Stimulated activated naive B cell treated with anti-CD40 and anti-IgM and Interleukin-4, amounts not matched to agents 10 μg/mL and 1 μg/mL and 100 μg/mL, for 72 hours (primary cell): ENCODE results near the gene PITPNB.

Source experiments
- ATAC-seq, 2 donors: fragments of 150-1000 bp; cut with Tn5 transposase; replicated peaks; 2 replicates each; pipeline ENCODE4 v1.10.0; 2021; ENCODE audit warnings: moderate library complexity in 1 of 2
- DNase-seq: peaks from one replicate; pipeline ENCODE4 v3.0.0; 2021
- H3K27ac Mint-ChIP-seq: one replicate; pipeline ENCODE4 v1.8.0; 2022; ENCODE audit warnings: mild to moderate bottlenecking, mixed read lengths
- H3K27me3 Mint-ChIP-seq, 2 donors: one replicate each; pipeline ENCODE4 v1.8.0; 2022; ENCODE audit warnings: mixed read lengths in 2 of 2
- H3K36me3 Mint-ChIP-seq, 2 donors: one replicate each; pipeline ENCODE4 v1.8.0; 2022; ENCODE audit warnings: mixed read lengths in 2 of 2, mild to moderate bottlenecking in 1 of 2
- H3K4me1 Mint-ChIP-seq, 2 donors: one replicate each; pipeline ENCODE4 v1.8.0; 2022; ENCODE audit warnings: mixed read lengths in 2 of 2, mild to moderate bottlenecking in 1 of 2
- H3K4me3 Mint-ChIP-seq, 2 donors: one replicate each; pipeline ENCODE4 v1.8.0; 2022; ENCODE audit warnings: mild to moderate bottlenecking in 2 of 2, mixed read lengths in 2 of 2, moderate library complexity in 1 of 2
- H3K9me3 Mint-ChIP-seq, 2 donors: one replicate each; pipeline ENCODE4 v1.8.0; 2022; ENCODE audit warnings: mixed read lengths in 2 of 2, mild to moderate bottlenecking in 1 of 2

The PITPNB gene

GRCh38 chr22:27880778-27881394, 38.2 kb downstream of the PITPNB start:
- H3K4me1 Mint-ChIP-seq = peaks cover 16 to 29% of the 10 kb centered on the region in 2 donors
- no peak overlapping the region for H3K4me3 Mint-ChIP-seq
- ATAC-seq (peak; percentile 46 to 66), DNase-seq (no peak)
- no peaks in the 10 kb centered on the region for H3K9me3 Mint-ChIP-seq
- H3K36me3 Mint-ChIP-seq = peaks cover 18 to 31% of the 10 kb centered on the region in 2 donors
- no peaks in the 10 kb centered on the region for H3K27me3 Mint-ChIP-seq
- peak overlapping the region; percentile 62 for H3K27ac Mint-ChIP-seq

- Mint-ChIP-seq H3K27me3 (no peaks in the 10 kb centered on the region), H3K36me3 (peaks cover 21 to 33% of the 10 kb centered on the region in 2 donors), H3K4me1 (peaks cover 18 to 35% of the 10 kb centered on the region in 2 donors), H3K9me3 (no peaks in the 10 kb centered on the region), H3K27ac (no peak overlapping the region), H3K4me3 (no peak overlapping the region)
- ATAC-seq = peak; percentile 77 to 81
- DNase-seq = no peak
These were observed 39.1 kb downstream of the PITPNB start for GRCh38 chr22:27879923-27880322.

GRCh38 chr22:27878541-27878940, 40.5 kb downstream of the PITPNB start:
- no peaks in the 10 kb centered on the region for H3K27me3 Mint-ChIP-seq
- H3K27ac Mint-ChIP-seq = no peak overlapping the region
- no peaks in the 10 kb centered on the region for H3K9me3 Mint-ChIP-seq
- ATAC-seq (no peak), DNase-seq (no peak)
- no peak overlapping the region for H3K4me3 Mint-ChIP-seq
- H3K36me3 Mint-ChIP-seq = peaks cover 19 to 33% of the 10 kb centered on the region in 2 donors
- peaks cover 17 to 42% of the 10 kb centered on the region in 2 donors for H3K4me1 Mint-ChIP-seq

GRCh38 chr22:27877501-27877900, 41.6 kb downstream of the PITPNB start:
- Mint-ChIP-seq H3K4me3 (peak overlapping the region; percentile 42 to 73), H3K27ac (peak overlapping the region; percentile 51), H3K9me3 (no peaks in the 10 kb centered on the region), H3K27me3 (no peaks in the 10 kb centered on the region), H3K36me3 (peaks cover 18 to 31% of the 10 kb centered on the region in 2 donors), H3K4me1 (peaks cover 17 to 42% of the 10 kb centered on the region in 2 donors)
- DNase-seq = no peak
- peak; percentile 39 to 47 for ATAC-seq

GRCh38 chr22:27876684-27877083, 42.4 kb downstream of the PITPNB start:
- no peak for DNase-seq
- H3K27me3 Mint-ChIP-seq = no peaks in the 10 kb centered on the region
- peaks cover 0 to 2% of the 10 kb centered on the region in 2 donors for H3K9me3 Mint-ChIP-seq
- H3K4me1 Mint-ChIP-seq = peaks cover 17 to 42% of the 10 kb centered on the region in 2 donors
- no peak overlapping the region for H3K4me3 Mint-ChIP-seq
- H3K36me3 Mint-ChIP-seq = peaks cover 18 to 30% of the 10 kb centered on the region in 2 donors
- no peak for ATAC-seq
- H3K27ac Mint-ChIP-seq = no peak overlapping the region

- Mint-ChIP-seq H3K4me1 (peaks cover 17 to 40% of the 10 kb centered on the region in 2 donors), H3K27ac (no peak overlapping the region), H3K36me3 (peaks cover 19 to 31% of the 10 kb centered on the region in 2 donors), H3K27me3 (no peaks in the 10 kb centered on the region), H3K4me3 (no peak overlapping the region), H3K9me3 (peaks cover 0 to 2% of the 10 kb centered on the region in 2 donors)
- no peak for DNase-seq
- no peak for ATAC-seq
These were observed 43.1 kb downstream of the PITPNB start for GRCh38 chr22:27875951-27876350.

GRCh38 chr22:27874764-27875163, 44.3 kb downstream of the PITPNB start:
- DNase-seq = no peak
- peaks cover 21 to 32% of the 10 kb centered on the region in 2 donors for H3K36me3 Mint-ChIP-seq
- H3K27me3 Mint-ChIP-seq = no peaks in the 10 kb centered on the region
- no peak overlapping the region for H3K27ac Mint-ChIP-seq
- peaks cover 13 to 39% of the 10 kb centered on the region in 2 donors for H3K4me1 Mint-ChIP-seq
- no peak for ATAC-seq
- peaks cover 0 to 2% of the 10 kb centered on the region in 2 donors for H3K9me3 Mint-ChIP-seq
- no peak overlapping the region for H3K4me3 Mint-ChIP-seq

- Mint-ChIP-seq H3K27me3 (no peaks in the 10 kb centered on the region), H3K4me1 (peaks cover 16 to 43% of the 10 kb centered on the region in 2 donors), H3K36me3 (peaks cover 21 to 35% of the 10 kb centered on the region in 2 donors), H3K27ac (no peak overlapping the region), H3K9me3 (peaks cover 0 to 2% of the 10 kb centered on the region in 2 donors), H3K4me3 (no peak overlapping the region)
- no peak for DNase-seq
- ATAC-seq = no peak
These were observed 44.9 kb downstream of the PITPNB start for GRCh38 chr22:27874185-27874584.

GRCh38 chr22:27873472-27873871, 45.6 kb downstream of the PITPNB start:
- Mint-ChIP-seq H3K4me3 (no peak overlapping the region), H3K4me1 (peaks cover 17 to 50% of the 10 kb centered on the region in 2 donors), H3K27me3 (no peaks in the 10 kb centered on the region), H3K36me3 (peaks cover 18 to 37% of the 10 kb centered on the region in 2 donors), H3K27ac (no peak overlapping the region), H3K9me3 (peaks cover 0 to 2% of the 10 kb centered on the region in 2 donors)
- ATAC-seq (no peak), DNase-seq (no peak)

GRCh38 chr22:27872488-27872887, 46.6 kb downstream of the PITPNB start:
- peaks cover 19 to 49% of the 10 kb centered on the region in 2 donors for H3K4me1 Mint-ChIP-seq
- H3K27ac Mint-ChIP-seq = no peak overlapping the region
- H3K9me3 Mint-ChIP-seq = peaks cover 0 to 2% of the 10 kb centered on the region in 2 donors
- no peak for ATAC-seq
- H3K36me3 Mint-ChIP-seq = peaks cover 19 to 41% of the 10 kb centered on the region in 2 donors
- no peaks in the 10 kb centered on the region for H3K27me3 Mint-ChIP-seq
- no peak for DNase-seq
- H3K4me3 Mint-ChIP-seq = no peak overlapping the region

GRCh38 chr22:27871306-27872014, 47.6 kb downstream of the PITPNB start:
- no peak overlapping the region for H3K27ac Mint-ChIP-seq
- DNase-seq (no peak), ATAC-seq (no peak)
- H3K27me3 Mint-ChIP-seq = no peaks in the 10 kb centered on the region
- peaks cover 0 to 2% of the 10 kb centered on the region in 2 donors for H3K9me3 Mint-ChIP-seq
- H3K4me3 Mint-ChIP-seq = no peak overlapping the region
- H3K4me1 Mint-ChIP-seq = peaks cover 24 to 56% of the 10 kb centered on the region in 2 donors
- peaks cover 20 to 45% of the 10 kb centered on the region in 2 donors for H3K36me3 Mint-ChIP-seq

- ATAC-seq (no peak), DNase-seq (no peak)
- H3K27me3 Mint-ChIP-seq = no peaks in the 10 kb centered on the region
- H3K9me3 Mint-ChIP-seq = peaks cover 0 to 2% of the 10 kb centered on the region in 2 donors
- H3K36me3 Mint-ChIP-seq = peaks cover 21 to 44% of the 10 kb centered on the region in 2 donors
- no peak overlapping the region for H3K4me3 Mint-ChIP-seq
- peak overlapping the region; percentile 25 for H3K27ac Mint-ChIP-seq
- peaks cover 22 to 58% of the 10 kb centered on the region in 2 donors for H3K4me1 Mint-ChIP-seq
These were observed 48.5 kb downstream of the PITPNB start for GRCh38 chr22:27870234-27871191.

- Mint-ChIP-seq H3K9me3 (peaks cover 0 to 2% of the 10 kb centered on the region in 2 donors), H3K4me3 (peak overlapping the region in 1 of 2 donors; percentile 31), H3K4me1 (peaks cover 21 to 50% of the 10 kb centered on the region in 2 donors), H3K27me3 (no peaks in the 10 kb centered on the region), H3K36me3 (peaks cover 16 to 38% of the 10 kb centered on the region in 2 donors), H3K27ac (no peak overlapping the region)
- DNase-seq (no peak), ATAC-seq (peak in 1 of 2 donors; percentile 20)
These were observed 50.2 kb downstream of the PITPNB start for GRCh38 chr22:27868732-27869282.
